GM19025 (cell line): Measurements from ENCODE around the gene ZNF195.
"Not testable (repeated sequence)": the region's sequence is repeated elsewhere in the genome, so short reads cannot be mapped to it uniquely, and the experiment has no call there.

Experiments
- ATAC-seq: cut with Tn5 transposase; IDR thresholded peaks from one replicate; pipeline ENCODE4 v1.9.1; 2021; ENCODE audit warnings: mild to moderate bottlenecking, low read depth, moderate library complexity; ENCODE audit not compliant: unreplicated experiment

The ZNF195 gene

DNA sequence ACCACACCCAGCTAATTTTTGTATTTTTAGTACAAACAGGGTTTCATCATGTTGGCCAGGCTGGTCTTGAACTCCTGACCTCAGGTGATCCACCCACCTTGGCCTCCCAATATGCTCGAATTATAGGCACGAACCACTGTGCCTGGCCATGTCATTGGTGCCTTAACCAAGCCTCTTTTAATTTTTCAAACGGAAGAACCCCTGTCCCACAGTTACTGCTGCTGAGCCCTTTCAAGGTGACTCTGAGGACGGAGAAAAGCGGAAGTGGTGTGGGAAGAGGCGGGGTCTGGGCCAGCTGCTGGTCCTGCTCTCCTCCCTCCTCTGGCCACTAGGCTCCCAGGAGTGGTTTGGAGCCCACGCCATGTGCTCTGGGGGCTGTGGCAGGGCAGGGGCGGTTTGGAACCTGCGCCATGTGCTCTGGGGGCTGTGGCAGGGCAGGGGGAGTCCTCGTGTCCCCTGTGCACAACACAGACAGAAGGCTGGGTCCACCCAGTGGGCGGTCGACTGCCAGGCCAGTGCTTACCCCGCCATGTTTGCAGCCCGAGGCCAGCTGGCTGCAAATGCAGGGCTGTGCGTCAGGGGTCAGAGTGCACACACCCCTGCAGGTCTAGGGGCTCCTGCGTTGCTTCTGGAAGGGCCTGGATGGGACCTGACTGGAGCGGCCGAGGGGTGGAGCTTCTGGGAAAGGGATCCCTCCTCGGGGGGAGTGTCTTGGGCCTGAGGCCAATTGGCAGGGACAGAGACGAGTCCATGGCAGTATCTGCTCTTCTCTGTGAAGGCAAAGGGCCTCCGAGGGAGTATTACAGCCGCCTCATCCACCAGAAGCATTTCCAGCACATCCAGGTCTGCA, 25.4 kb upstream of the ZNF195 start:
- ATAC-seq = not testable (repeated sequence)

DNA sequence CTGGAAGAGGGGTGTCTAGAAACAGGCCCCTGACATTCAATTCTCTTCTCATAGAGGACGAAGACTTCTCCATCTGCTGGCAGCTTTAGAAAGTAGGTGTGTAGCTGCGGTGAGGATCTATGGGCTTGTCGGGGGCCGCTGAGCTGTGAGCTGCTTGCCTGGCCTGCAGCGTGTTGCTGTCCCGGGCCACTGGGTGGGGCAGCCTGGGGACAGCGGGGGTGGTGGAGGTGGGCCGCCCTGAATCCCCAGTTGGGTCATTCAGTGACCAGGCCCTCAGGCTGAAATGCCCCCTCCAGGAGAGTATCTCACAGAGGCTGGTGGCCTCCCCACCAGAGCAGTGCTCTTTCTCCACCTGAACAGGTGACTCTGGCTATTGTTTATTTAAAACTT, 23.9 kb upstream of the ZNF195 start:
- ATAC-seq = not testable (repeated sequence)

DNA sequence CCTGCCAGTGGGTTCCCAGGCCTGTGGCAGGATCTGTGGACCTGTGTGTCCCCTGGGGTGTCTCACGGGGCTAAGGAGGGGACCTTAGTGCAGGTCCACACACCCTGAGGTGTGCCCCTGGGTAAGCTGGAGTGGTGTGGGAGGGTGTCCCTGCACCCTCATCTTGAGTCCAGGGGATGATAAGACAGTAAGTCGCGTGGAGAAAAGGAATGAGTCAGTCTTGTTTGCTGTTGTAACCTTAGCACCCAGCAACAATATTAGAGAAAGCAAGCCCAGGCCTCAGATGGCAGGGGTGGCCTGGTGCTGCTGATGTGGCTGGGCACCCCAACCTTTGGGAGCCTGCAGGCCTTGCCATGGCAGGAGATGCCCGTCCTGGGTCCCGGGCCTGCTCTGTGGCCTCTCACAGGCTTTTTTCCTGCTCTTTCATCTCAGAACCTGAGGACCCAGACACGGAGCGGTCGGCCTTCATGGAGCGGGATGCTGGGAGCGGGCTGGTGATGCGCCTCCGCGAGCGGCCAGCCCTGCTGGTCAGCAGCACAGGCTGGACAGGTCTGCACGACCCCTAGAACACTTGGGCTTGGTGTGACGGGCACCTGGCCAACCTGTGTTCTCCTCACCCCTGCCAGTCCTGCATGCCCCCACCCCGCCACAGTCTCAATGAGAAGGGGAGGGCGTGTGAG, 23.4 kb upstream of the ZNF195 start:
- not testable (repeated sequence) for ATAC-seq

DNA sequence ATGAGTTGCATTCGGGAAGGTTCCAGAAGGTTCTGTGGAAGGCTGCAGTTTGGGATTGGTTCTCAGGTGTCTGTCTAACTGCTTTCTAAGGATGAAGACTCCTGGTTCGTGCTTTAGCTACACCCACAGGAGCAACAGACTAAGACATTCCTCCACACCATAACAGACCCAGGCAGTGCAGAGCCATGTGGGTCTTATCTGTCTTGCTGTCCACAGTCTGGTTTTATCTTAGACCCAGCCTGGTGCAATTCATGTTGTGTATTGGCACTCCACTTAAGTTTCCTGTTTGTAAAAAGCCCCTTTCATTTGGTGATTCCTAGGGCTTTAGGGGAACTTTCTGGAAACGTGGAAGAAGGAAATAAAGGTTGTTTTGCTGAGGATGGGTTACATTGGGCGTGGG, 22.1 kb upstream of the ZNF195 start:
- not testable (repeated sequence) for ATAC-seq

DNA sequence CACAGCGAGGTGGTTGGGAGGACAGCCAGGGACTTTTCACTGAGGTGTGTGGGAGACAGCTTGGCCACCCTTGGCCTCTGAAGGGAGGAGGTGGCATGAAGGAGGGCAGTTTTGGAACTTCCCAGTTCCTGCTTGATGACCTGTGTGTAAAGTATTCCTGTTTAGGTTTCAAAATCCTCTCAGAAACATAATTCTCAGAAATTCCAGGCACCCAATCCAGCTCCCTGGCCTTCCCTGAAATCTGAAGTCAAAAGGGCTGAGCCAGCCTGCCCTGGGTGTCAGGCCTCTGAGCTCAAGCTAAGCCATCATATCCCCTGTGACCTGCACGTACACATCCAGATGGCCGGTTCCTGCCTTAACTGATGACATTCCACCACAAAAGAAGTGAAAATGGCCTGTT, 19.6 kb upstream of the ZNF195 start:
- not testable (repeated sequence) for ATAC-seq

DNA sequence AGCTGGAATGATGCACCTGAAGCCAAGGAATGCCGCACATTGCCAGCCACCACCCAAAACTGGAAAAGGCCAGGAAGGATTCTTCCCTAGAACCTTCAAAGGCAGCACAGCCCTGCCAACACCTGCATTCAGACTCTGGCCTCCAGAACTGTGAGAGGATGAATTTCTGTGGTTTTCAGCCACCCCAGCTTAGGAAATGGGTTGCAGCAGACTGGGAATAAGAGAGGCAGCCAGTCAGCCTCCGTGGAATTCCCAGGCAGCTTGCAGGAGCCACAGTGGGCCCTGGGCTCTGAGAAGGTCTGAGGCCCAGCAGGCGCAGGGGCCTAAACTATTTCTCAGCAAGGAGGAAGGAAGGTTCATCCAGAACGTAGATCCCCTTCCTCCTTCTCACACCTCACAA, 19.2 kb upstream of the ZNF195 start:
- ATAC-seq = not testable (repeated sequence)

DNA sequence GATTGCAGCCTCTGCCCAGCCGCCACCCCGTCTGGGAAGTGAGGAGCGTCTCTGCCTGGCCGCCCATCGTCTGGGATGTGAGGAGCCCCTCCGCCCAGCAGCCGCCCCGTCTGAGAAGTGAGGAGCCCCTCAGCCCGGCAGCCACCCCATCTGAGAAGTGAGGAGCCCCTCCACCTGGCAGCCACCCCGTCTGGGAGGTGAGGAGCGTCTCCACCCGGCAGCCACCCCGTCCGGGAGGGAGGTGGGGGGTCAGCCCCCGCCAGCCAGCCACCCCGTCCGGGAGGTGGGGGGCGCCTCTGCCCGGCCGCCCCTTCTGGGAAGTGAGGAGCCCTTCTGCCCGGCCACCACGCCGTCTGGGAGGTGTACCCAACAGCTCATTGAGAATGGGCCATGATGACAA, 18.3 kb upstream of the ZNF195 start:
- ATAC-seq = not testable (repeated sequence)

DNA sequence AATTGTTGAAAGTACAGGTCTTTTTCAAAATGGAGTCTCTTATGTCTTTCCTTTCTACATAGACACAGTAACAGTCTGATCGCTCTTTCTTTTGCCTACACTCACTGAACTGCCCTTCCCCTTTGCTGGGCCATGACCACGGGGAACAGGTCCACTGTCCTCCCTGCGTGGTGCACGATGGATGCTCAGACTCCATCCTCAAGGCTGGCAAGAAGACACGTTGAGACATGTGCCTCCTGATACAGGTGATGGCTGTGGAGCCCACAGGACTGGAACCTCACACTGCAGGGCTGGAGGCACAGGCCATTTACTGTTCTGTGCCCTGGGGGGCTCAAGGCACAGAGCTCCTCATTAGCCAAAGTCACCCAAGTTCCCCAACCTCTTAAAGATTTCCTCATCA, 16.5 kb upstream of the ZNF195 start:
- not testable (repeated sequence) for ATAC-seq

DNA sequence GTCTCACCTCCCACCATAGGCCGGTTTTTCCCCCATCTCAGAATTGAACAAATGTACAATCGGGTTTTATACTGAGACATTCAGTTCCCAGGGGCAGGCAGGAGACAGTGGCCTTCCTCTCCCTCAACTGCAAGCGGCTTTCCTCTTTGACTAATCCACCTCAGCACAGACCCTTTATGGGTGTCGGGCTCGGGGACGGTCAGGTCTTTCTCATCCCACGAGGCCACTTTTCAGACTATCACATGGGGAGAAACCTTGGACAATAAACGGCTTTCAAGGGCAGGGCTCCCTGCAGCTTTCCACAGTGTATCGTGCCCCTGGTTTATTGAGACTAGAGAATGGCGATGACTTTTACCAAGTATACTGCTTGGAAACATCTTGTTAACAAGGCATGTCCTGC, 16.0 kb upstream of the ZNF195 start:
- not testable (repeated sequence) for ATAC-seq

DNA sequence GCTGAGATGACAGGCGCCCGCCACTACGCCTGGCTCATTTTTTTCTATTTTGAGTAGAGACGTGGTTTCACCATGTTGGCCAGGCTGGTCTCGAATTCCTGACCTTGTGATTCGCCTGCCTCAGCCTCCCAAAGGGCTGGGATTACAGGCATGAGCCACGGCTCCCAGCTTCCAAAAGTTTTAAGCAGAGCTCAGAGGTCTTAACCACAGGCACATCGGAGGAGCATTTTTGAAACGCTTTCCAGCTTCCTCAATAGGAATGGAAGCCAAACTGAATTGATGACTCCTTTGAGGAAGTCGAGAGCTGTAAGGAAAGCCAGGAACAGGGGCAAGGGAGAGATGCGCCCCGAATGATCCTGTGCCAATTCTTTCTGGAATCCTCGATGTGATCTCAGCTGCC, 14.5 kb upstream of the ZNF195 start:
- not testable (repeated sequence) for ATAC-seq

DNA sequence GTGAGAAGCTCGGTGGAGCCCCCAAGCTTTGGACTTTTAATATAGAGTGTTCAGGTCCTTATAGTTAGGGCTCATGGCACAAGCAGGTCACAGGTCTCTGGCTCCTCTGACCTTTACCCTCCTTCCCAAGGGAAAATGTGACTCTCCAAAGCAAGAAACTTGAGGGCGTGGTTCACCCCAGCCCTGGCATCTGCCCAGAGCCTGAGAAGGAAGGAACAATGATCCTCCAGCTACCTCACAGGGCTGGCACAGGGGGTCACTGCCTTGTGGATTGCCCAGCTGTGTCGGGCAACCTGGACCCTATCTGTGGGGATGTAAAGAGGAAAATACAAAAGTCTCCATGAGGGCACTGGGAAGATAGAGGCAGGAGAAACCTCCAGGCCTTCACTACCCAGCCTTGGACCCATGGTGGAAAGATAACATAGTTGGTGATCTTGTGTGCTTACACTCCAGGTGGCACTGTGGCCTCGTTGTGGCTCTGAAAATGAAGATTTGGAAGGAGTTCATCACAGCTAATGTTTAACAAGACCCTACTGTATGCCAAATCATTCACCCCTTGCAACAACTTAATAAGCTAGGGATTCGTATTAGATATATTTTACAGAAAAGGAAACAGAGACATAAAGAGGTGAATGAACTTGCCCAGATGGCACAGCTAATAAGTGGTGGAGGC, 3.8 kb upstream of the ZNF195 start:
- no peak for ATAC-seq

DNA sequence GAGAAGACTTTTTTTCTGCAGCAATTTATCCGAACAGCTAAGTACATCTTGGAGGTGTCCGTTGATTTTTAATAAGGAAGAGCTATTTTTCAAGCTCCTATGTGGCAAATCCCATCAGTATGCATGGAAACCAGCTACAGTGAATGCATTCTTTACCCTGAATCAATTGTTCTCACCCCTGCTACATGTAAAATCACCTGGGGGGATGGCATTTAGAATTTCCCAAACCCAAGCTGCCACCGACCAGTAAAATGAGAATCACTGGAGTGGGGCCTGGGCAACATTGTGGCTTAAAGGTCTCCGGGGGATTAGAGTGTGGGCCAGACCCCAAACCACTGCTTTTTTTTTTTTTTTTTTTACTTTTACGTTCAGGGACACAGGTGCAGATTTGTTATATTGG, 2.8 kb upstream of the ZNF195 start:
- ATAC-seq = no peak

DNA sequence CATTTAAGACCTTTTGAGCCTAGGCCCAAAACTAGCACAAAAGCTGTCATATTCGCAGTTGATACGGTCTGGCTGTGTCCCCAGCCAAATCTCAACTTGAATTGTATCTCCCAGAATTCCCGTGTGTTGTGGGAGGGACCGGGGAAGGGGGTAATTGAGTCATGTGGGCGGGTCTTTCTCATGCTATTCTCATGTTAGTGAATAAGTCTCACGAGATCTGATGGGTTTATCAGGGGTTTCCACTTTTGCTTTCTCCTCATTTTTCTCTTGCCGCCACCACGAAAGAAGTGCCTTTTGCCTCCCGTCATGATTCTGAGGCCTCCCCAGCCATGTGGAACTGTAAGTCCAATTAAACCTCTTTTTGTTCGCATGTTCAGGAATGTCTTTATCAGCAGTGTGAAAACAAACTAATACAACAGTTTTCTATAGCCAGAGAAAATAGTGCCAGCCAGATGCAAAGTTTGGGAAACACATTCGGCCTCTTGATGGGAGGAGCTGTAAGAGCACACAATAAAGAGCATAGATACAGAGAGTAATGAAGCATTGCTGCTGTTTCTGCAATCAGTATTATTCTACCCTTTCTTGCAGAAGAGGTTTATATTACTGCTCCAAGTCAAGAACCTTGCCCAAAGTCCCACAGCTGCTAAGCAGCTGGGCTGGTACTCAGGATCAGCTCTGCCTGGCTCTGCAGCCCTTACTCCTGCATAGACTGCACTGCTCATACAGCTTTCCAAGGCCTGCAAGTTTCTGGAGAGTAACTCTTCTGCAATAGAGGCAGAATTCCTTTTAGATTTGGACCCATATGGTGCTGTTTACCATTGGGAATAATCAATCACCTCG, 2.0 kb upstream of the ZNF195 start:
- no peak for ATAC-seq

DNA sequence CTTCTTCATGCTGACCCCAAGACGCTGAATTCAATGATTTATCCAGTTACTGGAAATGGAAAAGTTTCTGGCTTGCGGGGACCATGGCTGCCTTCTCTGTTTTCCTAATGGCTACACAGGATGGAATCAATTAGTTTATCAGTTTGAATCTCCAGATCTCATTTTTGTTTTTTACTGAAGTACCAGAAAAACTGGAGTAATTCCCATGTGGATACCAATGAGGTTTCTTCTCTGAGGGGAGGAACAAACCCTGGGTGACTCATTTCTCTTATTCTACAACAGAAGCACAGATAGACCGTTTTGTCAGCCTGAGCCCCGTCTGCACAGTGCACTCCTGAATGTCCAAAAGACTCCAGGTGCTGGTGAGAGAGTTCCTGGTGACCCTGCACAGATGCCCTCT, 3.4 kb downstream of the ZNF195 start:
- no peak for ATAC-seq

DNA sequence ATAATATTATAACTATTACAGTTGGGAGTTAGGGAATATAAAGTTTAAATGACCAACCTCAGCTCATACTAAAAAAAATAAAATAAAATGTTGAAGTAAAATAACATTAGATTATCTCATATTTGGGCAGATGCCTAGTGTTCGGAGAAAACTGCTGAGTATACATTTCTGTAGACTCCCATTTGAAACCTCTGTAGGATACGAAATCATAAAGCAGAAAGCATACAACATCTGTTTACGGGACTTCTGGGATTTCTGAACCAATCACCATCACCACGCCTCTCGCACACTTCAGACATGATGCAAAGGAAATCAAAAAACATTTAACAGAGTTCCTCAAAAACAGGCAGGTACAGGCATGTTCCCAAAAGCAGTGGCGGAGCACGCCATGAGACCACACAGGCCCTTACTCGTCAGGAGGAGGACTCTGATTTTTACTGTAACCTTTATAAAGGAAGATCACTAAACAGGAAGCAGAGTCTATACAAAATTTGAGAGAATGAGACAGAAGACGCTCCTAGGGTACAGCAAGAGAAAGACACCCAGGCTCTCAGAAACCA, 8.6 kb downstream of the ZNF195 start:
- no peak for ATAC-seq

DNA sequence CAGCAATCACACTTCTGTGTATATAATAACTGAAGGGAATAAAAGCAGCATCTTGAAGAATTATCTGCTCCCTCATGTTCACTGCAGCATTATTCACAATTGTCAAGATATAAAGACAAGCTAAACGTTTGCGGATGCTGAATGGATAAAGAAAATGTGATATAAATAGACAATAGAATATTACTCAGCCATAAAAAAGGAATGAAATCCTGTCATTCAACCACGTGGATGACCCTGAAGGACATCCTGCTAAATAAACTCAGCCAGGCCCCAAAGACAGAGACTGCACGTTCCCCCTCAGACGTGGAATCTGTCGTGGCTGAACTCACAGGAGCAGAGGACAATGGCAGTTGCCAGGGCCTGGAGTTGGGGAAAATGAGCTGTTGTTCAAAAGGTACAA, 9.6 kb downstream of the ZNF195 start:
- no peak for ATAC-seq

DNA sequence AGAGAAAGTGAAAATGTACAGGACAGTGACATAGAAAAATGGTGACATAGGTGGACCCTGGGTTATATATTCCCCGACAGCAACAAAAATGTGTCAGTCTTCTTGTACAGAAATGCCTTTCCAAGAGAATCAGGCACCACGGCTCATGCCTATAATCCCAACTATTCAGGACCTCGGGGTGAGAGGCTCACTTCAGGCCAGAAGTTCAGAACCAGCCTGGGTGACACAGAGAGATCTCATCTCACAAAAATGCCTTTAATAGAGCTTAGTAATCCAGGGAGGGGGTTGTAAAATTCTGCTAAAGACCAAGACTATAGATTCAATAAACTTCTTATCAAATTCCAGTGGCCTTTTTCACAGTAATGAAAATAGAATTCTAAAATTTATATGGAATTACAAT, 10.7 kb downstream of the ZNF195 start:
- no peak for ATAC-seq

DNA sequence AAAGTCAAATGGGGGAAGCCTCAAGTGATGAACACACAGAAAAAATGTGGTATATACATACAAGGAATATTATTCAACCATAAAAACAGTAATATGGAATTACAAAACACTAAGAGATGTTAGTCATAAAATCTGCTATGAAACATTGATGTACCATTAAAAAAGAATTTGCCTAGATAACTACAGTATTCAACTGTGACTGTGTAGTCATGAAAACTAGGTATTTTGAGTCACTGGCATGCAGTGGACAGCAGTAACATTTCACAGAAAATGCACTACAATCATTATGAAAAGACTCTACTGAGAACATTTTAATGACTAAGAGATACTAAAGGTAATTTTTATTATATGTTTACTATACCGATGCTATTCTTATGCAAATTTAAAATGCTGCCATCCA, 11.7 kb downstream of the ZNF195 start:
- ATAC-seq = no peak

DNA sequence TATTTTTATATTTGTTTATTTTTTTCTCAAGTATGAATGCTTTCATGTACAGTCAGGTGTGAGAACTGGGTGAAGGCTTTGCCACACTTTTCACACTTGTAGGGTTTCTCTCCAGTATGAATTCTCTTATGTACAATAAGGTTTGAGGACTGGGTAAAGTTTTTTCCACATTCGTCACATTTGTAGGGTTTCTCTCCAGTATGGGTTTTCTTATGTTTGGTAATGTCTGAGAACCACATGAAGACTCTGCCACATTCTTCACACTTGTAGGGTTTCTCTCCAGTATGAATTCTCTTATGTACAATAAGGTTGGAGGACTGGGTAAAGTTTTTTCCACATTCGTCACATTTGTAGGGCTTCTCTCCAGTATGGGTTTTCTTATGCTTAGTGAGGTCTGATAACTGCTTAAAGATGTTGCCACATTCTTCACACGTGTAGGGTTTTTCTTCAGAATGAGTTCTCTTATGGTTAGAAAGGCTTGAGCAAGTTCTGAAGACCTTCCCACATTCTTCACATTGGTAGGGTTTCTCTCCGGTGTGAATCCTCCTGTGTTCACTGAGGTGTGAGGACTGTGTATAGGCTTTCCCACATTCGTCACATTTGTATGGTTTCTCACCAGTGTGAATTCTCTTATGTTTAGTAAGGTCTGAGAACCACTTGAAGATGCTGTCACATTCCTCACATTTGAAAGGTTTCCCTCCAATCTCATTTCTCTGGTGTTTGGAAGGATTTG, 19.7 kb downstream of the ZNF195 start:
- no peak for ATAC-seq
